SU-DHL-6 (cell line): ENCODE measurements around the gene MED28.

ENCODE experiments used
- EZH2phosphoT487 ChIP-seq: fragments of 200-600 bp; sonication (generic), shearing (Covaris generic); conservative IDR thresholded peaks from 2 replicates; pipeline ENCODE4 v1.6.1; 2018; ENCODE audit warnings: mild to moderate bottlenecking, antibody characterized with exemption, low read length, moderate library complexity, mixed read lengths
- TF ChIP-seq, protein P1 (sequence below): fragments of 200-600 bp; sonication (generic); IDR thresholded peaks from one replicate; pipeline ENCODE4 v1.5.1; 2017; ENCODE audit warnings: antibody characterized with exemption, mild to moderate bottlenecking, low read length, moderate library complexity; ENCODE audit not compliant: insufficient read depth, poor library complexity, severe bottlenecking

GRCh38 chr4:17565846-17566245 is 48.6 kb upstream of the MED28 start:
- TF ChIP-seq, protein P1, sequence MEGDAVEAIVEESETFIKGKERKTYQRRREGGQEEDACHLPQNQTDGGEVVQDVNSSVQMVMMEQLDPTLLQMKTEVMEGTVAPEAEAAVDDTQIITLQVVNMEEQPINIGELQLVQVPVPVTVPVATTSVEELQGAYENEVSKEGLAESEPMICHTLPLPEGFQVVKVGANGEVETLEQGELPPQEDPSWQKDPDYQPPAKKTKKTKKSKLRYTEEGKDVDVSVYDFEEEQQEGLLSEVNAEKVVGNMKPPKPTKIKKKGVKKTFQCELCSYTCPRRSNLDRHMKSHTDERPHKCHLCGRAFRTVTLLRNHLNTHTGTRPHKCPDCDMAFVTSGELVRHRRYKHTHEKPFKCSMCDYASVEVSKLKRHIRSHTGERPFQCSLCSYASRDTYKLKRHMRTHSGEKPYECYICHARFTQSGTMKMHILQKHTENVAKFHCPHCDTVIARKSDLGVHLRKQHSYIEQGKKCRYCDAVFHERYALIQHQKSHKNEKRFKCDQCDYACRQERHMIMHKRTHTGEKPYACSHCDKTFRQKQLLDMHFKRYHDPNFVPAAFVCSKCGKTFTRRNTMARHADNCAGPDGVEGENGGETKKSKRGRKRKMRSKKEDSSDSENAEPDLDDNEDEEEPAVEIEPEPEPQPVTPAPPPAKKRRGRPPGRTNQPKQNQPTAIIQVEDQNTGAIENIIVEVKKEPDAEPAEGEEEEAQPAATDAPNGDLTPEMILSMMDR: no peak
- TF ChIP-seq EZH2phosphoT487: no peak
